Fibroblast of the aortic adventitia (primary cell): ENCODE measurements around the gene SMC1A. TPM values are rescaled to one million over a fixed set of nuclear protein-coding genes. Genes with fewer than 3 reads are reported as not detected.

Experiments used
- DNase-seq: peaks from one replicate; pipeline ENCODE4 v3.0.0-alpha.2; 2010; ENCODE audit warnings: low read depth
- H3K4me3 ChIP-seq: 2 replicates; pipeline ENCODE4 v1.5.1; 2011; ENCODE audit warnings: low read depth, mild to moderate bottlenecking, control low read depth, low read length, moderate library complexity
- CTCF ChIP-seq: IDR thresholded peaks from 2 replicates; pipeline ENCODE4 v1.5.1; 2011; ENCODE audit warnings: mild to moderate bottlenecking, low read length, control low read depth, inconsistent platforms; ENCODE audit not compliant: insufficient read depth
- total RNA-seq: library from RNA; depleted of rRNA; stranded (reverse); fragments of >200 nt; gene quantifications from 2 replicates; pipeline ENCODE4 v1.2.3, GENCODE V29; 2012; ENCODE audit warnings: low replicate concordance

The SMC1A gene
- total RNA-seq, 1 donor: 40.0 TPM

- no peak for DNase-seq
- no peak for TF ChIP-seq CTCF
- H3K4me3 ChIP-seq: no peak overlapping the region
Observed at GRCh38 chrX:53398216-53398615, 24.2 kb downstream of the SMC1A start.

GRCh38 chrX:53395605-53396298 is 26.7 kb downstream of the SMC1A start:
- H3K4me3 ChIP-seq: no peak overlapping the region
- no peak for TF ChIP-seq CTCF
- no peak for DNase-seq

- TF ChIP-seq CTCF: no peak
- no peak for DNase-seq
Observed at GRCh38 chrX:53383376-53384076, 38.9 kb downstream of the SMC1A start.

GRCh38 chrX:53379747-53380146 is 42.7 kb downstream of the SMC1A start:
- TF ChIP-seq CTCF: no peak
- no peak overlapping the region for H3K4me3 ChIP-seq

More at GRCh38 chrX:53383376-53384076, 38.9 kb downstream of the SMC1A start:
- H3K4me3 ChIP-seq: no peak overlapping the region

GRCh38 chrX:53379008-53379710 is 43.3 kb downstream of the SMC1A start:
- TF ChIP-seq CTCF: no peak
- no peak overlapping the region for H3K4me3 ChIP-seq
- no peak for DNase-seq

More at GRCh38 chrX:53379747-53380146, 42.7 kb downstream of the SMC1A start:
- no peak for DNase-seq

GRCh38 chrX:53377464-53377863 is 45.0 kb downstream of the SMC1A start:
- no peak for TF ChIP-seq CTCF
- DNase-seq: no peak
- H3K4me3 ChIP-seq: no peak overlapping the region
